Keratinocyte (primary cell): ENCODE results near the gene LSM4. TPM values are rescaled to one million over a fixed set of nuclear protein-coding genes. Genes with fewer than 3 reads are reported as not detected.

Experiments
- DNase-seq: peaks from one replicate; pipeline ENCODE4 v3.0.0-alpha.2; 2011; ENCODE audit warnings: low read depth, missing footprints, low spot score
- FAIRE-seq: peaks from 2 replicates; lab custom pipeline; 2011; peaks lifted over from hg19 to GRCh38; lab: Jason Lieb, UNC
- H2AFZ ChIP-seq: 2 replicates; pipeline ENCODE4 v1.6.0; 2012; ENCODE audit warnings: low read length, control low read depth, inconsistent platforms; ENCODE audit not compliant: control insufficient read depth
- H3K27ac ChIP-seq: 2 replicates; pipeline ENCODE4 v1.5.1; 2011; ENCODE audit warnings: low read length; ENCODE audit not compliant: control insufficient read depth, insufficient read depth
- H3K27me3 ChIP-seq: 3 replicates; pipeline ENCODE4 v1.6.0; 2011; ENCODE audit warnings: low read length; ENCODE audit not compliant: control insufficient read depth, insufficient read depth; ENCODE audit errors: extremely low read depth
- H3K36me3 ChIP-seq, 2 experiments: 2 replicates in 1 of 2; 3 replicates in 1 of 2; pipeline ENCODE4 v1.5.1; 2011; ENCODE audit warnings: low read length in 2 of 2, mild to moderate bottlenecking in 1 of 2; ENCODE audit not compliant: control insufficient read depth in 2 of 2, insufficient read depth in 2 of 2; ENCODE audit errors: extremely low read depth in 1 of 2
- H3K4me1 ChIP-seq: 3 replicates; pipeline ENCODE4 v1.5.1; 2011; ENCODE audit warnings: low read length; ENCODE audit not compliant: control insufficient read depth, insufficient read depth; ENCODE audit errors: extremely low read depth
- H3K4me2 ChIP-seq: 3 replicates; pipeline ENCODE4 v1.6.0; 2011; ENCODE audit warnings: low read depth, low read length; ENCODE audit not compliant: control insufficient read depth, insufficient read depth; ENCODE audit errors: extremely low read depth
- H3K4me3 ChIP-seq, 3 experiments: fragments of 200-600 bp in 1 of 3; sonication (generic) in 1 of 3; 2 replicates in 2 of 3; 3 replicates in 1 of 3; pipeline ENCODE4 v1.5.1; 2011 to 2016; ENCODE audit warnings: low read length in 3 of 3, mild to moderate bottlenecking in 3 of 3, control low read depth in 2 of 3, inconsistent platforms in 1 of 3, low read depth in 1 of 3, mixed read lengths in 1 of 3, mixed run types in 1 of 3, moderate library complexity in 1 of 3; ENCODE audit not compliant: control insufficient read depth in 2 of 3, insufficient read depth in 2 of 3; ENCODE audit errors: extremely low read depth in 1 of 3
- H3K79me2 ChIP-seq: 2 replicates; pipeline ENCODE4 v1.6.0; 2012; ENCODE audit warnings: low read length; ENCODE audit not compliant: control insufficient read depth, insufficient read depth
- H3K9ac ChIP-seq: 3 replicates; pipeline ENCODE4 v1.6.0; 2011; ENCODE audit warnings: low read length; ENCODE audit not compliant: control insufficient read depth, insufficient read depth; ENCODE audit errors: extremely low read depth
- H3K9me1 ChIP-seq: 3 replicates; pipeline ENCODE4 v1.6.0; 2011; ENCODE audit warnings: low read length; ENCODE audit not compliant: control insufficient read depth, insufficient read depth; ENCODE audit errors: extremely low read depth
- H3K9me3 ChIP-seq: 2 replicates; pipeline ENCODE4 v1.5.1; 2012; ENCODE audit warnings: low read depth, low read length; ENCODE audit not compliant: control insufficient read depth
- H4K20me1 ChIP-seq: 3 replicates; pipeline ENCODE4 v1.6.0; 2011; ENCODE audit warnings: low read length; ENCODE audit not compliant: control insufficient read depth, insufficient read depth; ENCODE audit errors: extremely low read depth
- CTCF ChIP-seq, 3 experiments: IDR thresholded peaks in 1 of 3; conservative IDR thresholded peaks in 1 of 3; optimal IDR thresholded peaks in 1 of 3; 2 replicates in 2 of 3; 3 replicates in 1 of 3; pipeline versions ENCODE3 to v1.5.1; 2011; ENCODE audit warnings: low read length in 3 of 3, mild to moderate bottlenecking in 3 of 3, moderate library complexity in 2 of 3, control low read depth in 1 of 3, inconsistent platforms in 1 of 3; ENCODE audit not compliant: insufficient read depth in 2 of 3; ENCODE audit errors: extremely low read depth in 1 of 3
- EZH2 ChIP-seq: IDR thresholded peaks from one replicate; pipeline ENCODE4 v1.6.1; 2012; ENCODE audit warnings: inconsistent platforms, mild to moderate bottlenecking, low read length, moderate library complexity
- dilution Hi-C: fragments of 300-500 bp; cut with MboI; formaldehyde crosslinking; loops from one replicate; pipeline ENCODE4 v1.7.0; 2020; ENCODE audit warnings: low sequenced_read_pairs; ENCODE audit not compliant: extremely low pct_ligation_motif_present
- polyA plus RNA-seq, 5 experiments: library from polyadenylated mRNA; depleted of rRNA in 3 of 5; stranded (reverse) in 3 of 5; stranded (forward) in 1 of 5; unstranded in 1 of 5; fragments of >200 nt; gene quantifications; 1 replicate in 1 of 5; 2 replicates in 3 of 5; 3 replicates in 1 of 5; pipeline versions ENCODE4 v1.2.1 to v1.2.3, GENCODE V29; 2011 to 2012; ENCODE audit warnings: missing spikeins in 2 of 5, low read depth in 1 of 5, low replicate concordance in 1 of 5

The LSM4 gene
- polyA plus RNA-seq, 1 donor (not counting 4 experiments of a cell fraction or from before 2014, with no cell fraction given): 162 TPM

GRCh38 chr19:18338541-18338940 is 15.7 kb upstream of the LSM4 start:
- dilution Hi-C loops: no loop called here
- TF ChIP-seq EZH2 (no peak), CTCF (optimal IDR thresholded peaks at IDR 0.05 in 1 of 3, IDR thresholded peaks at IDR 0.05 in 1 of 3, conservative IDR thresholded peaks at IDR 0.05 in 1 of 3; ENCODE audit: extremely low read depth in 1 of 3, insufficient read depth in 2 of 3, low read length in 3 of 3) (no peak)
- no peaks in the 10 kb centered on the region for H3K9me1 ChIP-seq

DNA sequence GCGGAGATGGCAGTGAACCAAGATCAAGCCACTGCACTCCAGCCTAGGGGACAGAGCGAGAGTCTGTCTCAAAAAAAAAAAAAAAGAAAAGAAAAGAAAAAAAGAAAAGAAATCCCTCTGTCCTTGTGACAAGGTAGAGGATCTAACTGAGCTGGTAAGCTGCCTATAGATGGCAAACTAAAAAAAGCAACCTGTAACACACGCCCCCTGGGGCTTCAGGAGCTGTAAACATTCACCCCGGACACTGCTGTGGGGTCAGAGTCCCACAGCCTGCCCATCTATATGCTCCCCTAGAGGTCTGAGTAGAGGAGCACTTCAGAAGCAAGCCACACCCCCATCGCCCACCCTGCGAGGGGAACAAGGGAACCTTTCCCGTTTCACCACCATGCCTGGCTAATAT is 13.2 kb upstream of the LSM4 start:
- dilution Hi-C loops: no loop called here
- Histone ChIP-seq H3K4me2 (no peak overlapping the region), H3K4me1 (peaks cover 10% of the 10 kb centered on the region), H3K79me2 (no peaks in the 10 kb centered on the region), H2AFZ (no peak overlapping the region), H3K9ac (no peak overlapping the region), H3K9me3 (no peaks in the 10 kb centered on the region), H3K27ac (no peak overlapping the region), H3K4me3 (no peak overlapping the region), H3K9me1 (no peaks in the 10 kb centered on the region), H3K27me3 (no peaks in the 10 kb centered on the region), H3K36me3 (no peaks in the 10 kb centered on the region), H4K20me1 (no peaks in the 10 kb centered on the region)
- TF ChIP-seq EZH2: no peak
- no peak for TF ChIP-seq CTCF (optimal IDR thresholded peaks at IDR 0.05 in 1 of 3, IDR thresholded peaks at IDR 0.05 in 1 of 3, conservative IDR thresholded peaks at IDR 0.05 in 1 of 3; ENCODE audit: extremely low read depth in 1 of 3, insufficient read depth in 2 of 3, low read length in 3 of 3)
- FAIRE-seq (no peak), DNase-seq (no peak)

More at GRCh38 chr19:18338541-18338940, 15.7 kb upstream of the LSM4 start:
- Histone ChIP-seq H3K9me3 (no peaks in the 10 kb centered on the region), H3K27me3 (no peaks in the 10 kb centered on the region), H3K36me3 (no peaks in the 10 kb centered on the region), H3K9ac (no peak overlapping the region), H3K4me1 (peaks cover 14% of the 10 kb centered on the region), H2AFZ (no peak overlapping the region), H3K27ac (no peak overlapping the region), H3K4me3 (no peak overlapping the region), H4K20me1 (no peaks in the 10 kb centered on the region), H3K4me2 (no peak overlapping the region), H3K79me2 (no peaks in the 10 kb centered on the region)
- FAIRE-seq (no peak), DNase-seq (no peak)
